A673 (cell line): ENCODE measurements around the gene TRAK1. TPM values are rescaled to one million over a fixed set of nuclear protein-coding genes. Genes with fewer than 3 reads are reported as not detected.

Experiments
- BruUV-seq: library from RNA; stranded (reverse); fragments of 400-500 nt; replicated peaks from 2 replicates; lab custom pipeline; 2021; lab: Mats Ljungman, UMichigan
- CTCF ChIA-PET: fragments of 300-600 bp; sonication (Branson Sonifier 250); formaldehyde crosslinking; loops from one replicate; lab custom pipeline; 2022; ENCODE audit warnings: antibody characterized with exemption; lab: Charles Lee
- POLR2A ChIA-PET: fragments of 300-600 bp; sonication (Branson Sonifier 250); formaldehyde crosslinking; loops from one replicate; lab custom pipeline; 2022; ENCODE audit warnings: antibody characterized with exemption; ENCODE audit not compliant: low non-redundant PET; lab: Charles Lee
- DNase-seq: peaks from one replicate; pipeline ENCODE4 v3.0.0-alpha.2; 2015; ENCODE audit warnings: low spot score
- H3K27ac ChIP-seq: fragments of 200-600 bp; sonication (generic); 2 replicates; pipeline ENCODE4 v1.5.1; 2016; ENCODE audit warnings: mixed run types, low read depth, mild to moderate bottlenecking, mixed read lengths, antibody characterized with exemption, low read length; ENCODE audit not compliant: poor library complexity, severe bottlenecking
- H3K27me3 ChIP-seq: fragments of 200-600 bp; sonication (generic); replicated peaks from 2 replicates; pipeline ENCODE4 v1.6.1; 2017; ENCODE audit warnings: mixed run types, low read depth, mild to moderate bottlenecking, mixed read lengths, antibody characterized with exemption, low read length; ENCODE audit not compliant: insufficient read depth, poor library complexity
- H3K36me3 ChIP-seq: fragments of 200-600 bp; sonication (generic); 2 replicates; pipeline ENCODE4 v1.6.1; 2016; ENCODE audit warnings: mixed run types, mild to moderate bottlenecking, mixed read lengths, antibody characterized with exemption, low read length; ENCODE audit not compliant: insufficient read depth, poor library complexity, severe bottlenecking
- H3K4me1 ChIP-seq: fragments of 200-600 bp; sonication (generic); 2 replicates; pipeline ENCODE4 v1.6.1; 2017; ENCODE audit warnings: mixed run types, mild to moderate bottlenecking, mixed read lengths, antibody characterized with exemption, low read length; ENCODE audit not compliant: insufficient read depth, poor library complexity, severe bottlenecking
- H3K4me3 ChIP-seq: fragments of 200-600 bp; sonication (generic); 2 replicates; pipeline ENCODE4 v1.5.1; 2016; ENCODE audit warnings: low read depth, mixed run types, mild to moderate bottlenecking, mixed read lengths, low read length; ENCODE audit not compliant: poor library complexity, severe bottlenecking
- H3K9me3 ChIP-seq: fragments of 200-600 bp; sonication (generic); 2 replicates; pipeline ENCODE4 v1.6.1; 2016; ENCODE audit warnings: mixed run types, low read depth, mild to moderate bottlenecking, mixed read lengths, antibody characterized with exemption, low read length; ENCODE audit not compliant: poor library complexity, severe bottlenecking
- EZH2 ChIP-seq: fragments of 200-600 bp; sonication (generic); IDR thresholded peaks from 2 replicates; pipeline ENCODE4 v1.6.1; 2017; ENCODE audit warnings: borderline replicate concordance, low read depth, mild to moderate bottlenecking, mixed read lengths, antibody characterized with exemption, low read length; ENCODE audit not compliant: poor library complexity, severe bottlenecking
- intact Hi-C: fragments of 100-400 bp; cut with micrococcal nuclease; formaldehyde crosslinking; loops from one replicate; pipeline ENCODE4 v1.10.0; 2022; ENCODE audit not compliant: unreplicated experiment
- total RNA-seq: library from RNA; stranded (reverse); gene quantifications from 2 replicates; pipeline ENCODE4 v1.2.3, GENCODE V29; 2021
- TF ChIP-seq, protein P1 (sequence below): fragments of 300-800, 200-600 bp; sonication (generic); conservative IDR thresholded peaks from 2 replicates; pipeline ENCODE4 v1.5.1; 2017; ENCODE audit warnings: low read depth, mild to moderate bottlenecking, antibody characterized with exemption, low read length, moderate library complexity, mixed read lengths

TRAK1 gene
- total RNA-seq, 1 experiment from 2014 or later, result 16.3 TPM

DNA sequence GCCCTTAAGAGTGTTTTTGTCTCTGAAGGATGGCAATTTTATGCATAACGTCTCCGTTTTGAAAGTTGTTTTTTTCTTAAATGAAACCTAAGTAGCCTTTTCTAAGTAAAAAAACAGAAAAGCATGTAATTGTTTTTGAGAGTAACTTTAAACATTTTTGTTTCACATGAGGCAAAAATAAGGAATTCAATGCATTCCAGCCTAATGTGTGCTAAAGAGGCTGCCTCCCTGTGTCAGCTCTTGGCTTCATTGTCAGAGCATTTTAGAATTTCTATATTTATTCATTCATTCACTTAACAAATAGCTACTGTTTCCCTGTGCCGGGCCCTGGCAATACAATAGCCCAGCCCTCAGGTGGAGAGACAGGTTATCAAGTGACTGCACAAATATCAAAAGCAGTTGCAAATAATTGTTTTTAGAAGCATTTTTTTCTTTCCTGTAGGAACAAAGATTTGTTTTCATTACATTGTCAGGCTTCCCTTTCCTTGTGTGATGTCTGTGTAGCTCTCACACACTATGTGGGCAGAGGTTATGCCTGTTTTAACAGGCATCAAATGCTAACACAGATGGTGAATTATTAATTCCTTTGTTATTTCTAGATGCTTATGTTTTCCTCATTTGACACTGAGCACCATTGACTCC is 93.0 kb downstream of the TRAK1 start:
- Histone ChIP-seq H3K27me3 (no peaks in the 10 kb centered on the region), H3K9me3 (no peaks in the 10 kb centered on the region), H3K36me3 (no peaks in the 10 kb centered on the region), H3K4me3 (no peak overlapping the region), H3K27ac (no peak overlapping the region), H3K4me1 (peaks cover 6% of the 10 kb centered on the region)
- ChIA-PET POLR2A (no interaction called here), CTCF (no interaction called here)
- BruUV-seq, result no TSS peak
- DNase-seq, result no peak
- TF ChIP-seq EZH2, result no peak
- TF ChIP-seq, protein P1, sequence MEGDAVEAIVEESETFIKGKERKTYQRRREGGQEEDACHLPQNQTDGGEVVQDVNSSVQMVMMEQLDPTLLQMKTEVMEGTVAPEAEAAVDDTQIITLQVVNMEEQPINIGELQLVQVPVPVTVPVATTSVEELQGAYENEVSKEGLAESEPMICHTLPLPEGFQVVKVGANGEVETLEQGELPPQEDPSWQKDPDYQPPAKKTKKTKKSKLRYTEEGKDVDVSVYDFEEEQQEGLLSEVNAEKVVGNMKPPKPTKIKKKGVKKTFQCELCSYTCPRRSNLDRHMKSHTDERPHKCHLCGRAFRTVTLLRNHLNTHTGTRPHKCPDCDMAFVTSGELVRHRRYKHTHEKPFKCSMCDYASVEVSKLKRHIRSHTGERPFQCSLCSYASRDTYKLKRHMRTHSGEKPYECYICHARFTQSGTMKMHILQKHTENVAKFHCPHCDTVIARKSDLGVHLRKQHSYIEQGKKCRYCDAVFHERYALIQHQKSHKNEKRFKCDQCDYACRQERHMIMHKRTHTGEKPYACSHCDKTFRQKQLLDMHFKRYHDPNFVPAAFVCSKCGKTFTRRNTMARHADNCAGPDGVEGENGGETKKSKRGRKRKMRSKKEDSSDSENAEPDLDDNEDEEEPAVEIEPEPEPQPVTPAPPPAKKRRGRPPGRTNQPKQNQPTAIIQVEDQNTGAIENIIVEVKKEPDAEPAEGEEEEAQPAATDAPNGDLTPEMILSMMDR, result no peak
- intact Hi-C loops, result no loop called here

DNA sequence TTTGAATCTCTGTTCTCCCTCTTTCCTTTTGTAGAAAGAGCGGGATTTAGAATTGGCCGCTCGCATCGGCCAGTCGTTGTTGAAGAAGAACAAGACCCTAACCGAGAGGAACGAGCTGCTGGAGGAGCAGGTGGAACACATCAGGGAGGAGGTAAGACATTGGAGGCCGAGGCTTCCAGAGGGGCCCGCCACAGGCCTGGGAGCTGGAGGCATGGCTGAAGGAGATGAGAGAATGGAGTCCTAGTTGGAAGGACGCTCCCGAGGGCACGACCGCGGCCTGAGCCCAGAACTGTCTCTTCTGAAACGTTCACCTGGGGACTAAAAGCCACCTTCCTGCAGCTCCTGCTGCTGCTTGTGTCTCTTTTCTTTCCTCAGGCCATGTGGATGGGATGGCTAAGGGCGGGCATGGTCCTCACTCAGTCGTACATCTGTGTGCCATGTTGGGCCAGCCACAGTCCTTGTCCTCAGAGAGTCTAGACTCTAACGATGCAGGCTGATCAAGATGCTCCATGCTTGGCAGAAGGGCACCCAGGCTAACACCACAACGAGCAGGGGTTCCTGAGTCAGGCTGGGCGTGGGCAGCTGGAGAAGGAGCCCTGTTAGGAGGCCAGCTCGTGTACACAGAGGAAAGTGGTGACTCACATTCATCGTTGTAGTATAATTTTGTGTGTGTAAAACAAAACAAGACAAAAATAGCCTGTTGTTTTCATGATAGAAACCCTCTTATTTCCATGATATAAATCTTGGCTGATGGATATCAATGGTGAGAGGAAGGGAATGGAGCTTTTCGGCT is 93.7 kb downstream of the TRAK1 start:
- H3K4me3 ChIP-seq, result no peak overlapping the region
- peaks cover 1% of the 10 kb centered on the region for H3K4me1 ChIP-seq
- no peaks in the 10 kb centered on the region for H3K9me3 ChIP-seq
- POLR2A ChIA-PET, result no interaction called here
- no peaks in the 10 kb centered on the region for H3K27me3 ChIP-seq
- BruUV-seq, result no TSS peak
- CTCF ChIA-PET, result no interaction called here
- no peak for DNase-seq
- intact Hi-C loops, result no loop called here
- TF ChIP-seq EZH2, result no peak
- TF ChIP-seq, protein P1, result no peak
- no peaks in the 10 kb centered on the region for H3K36me3 ChIP-seq
- H3K27ac ChIP-seq, result no peak overlapping the region

DNA sequence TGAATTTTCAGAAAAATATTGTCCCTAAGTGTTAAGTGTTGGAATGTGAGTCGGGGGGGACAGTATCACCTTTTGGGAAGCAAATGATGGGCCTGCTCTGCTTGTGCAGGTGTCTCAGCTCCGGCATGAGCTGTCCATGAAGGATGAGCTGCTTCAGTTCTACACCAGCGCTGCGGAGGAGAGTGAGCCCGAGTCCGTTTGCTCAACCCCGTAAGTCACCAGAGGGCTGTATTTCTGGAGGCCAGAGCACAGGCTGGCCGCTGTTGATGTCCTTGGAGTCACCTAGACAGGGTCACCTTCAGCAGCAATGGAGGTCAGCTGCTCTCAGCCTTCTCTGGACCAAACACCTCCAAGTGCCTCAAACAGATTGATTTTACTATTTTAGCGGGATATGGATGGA is 96.8 kb downstream of the TRAK1 start:
- no peak for TF ChIP-seq EZH2
- TF ChIP-seq, protein P1, result no peak
- no peak for DNase-seq
- no peaks in the 10 kb centered on the region for H3K36me3 ChIP-seq
- ChIA-PET POLR2A (no interaction called here), CTCF (no interaction called here)
- no peak overlapping the region for H3K27ac ChIP-seq
- no peaks in the 10 kb centered on the region for H3K27me3 ChIP-seq
- no peaks in the 10 kb centered on the region for H3K4me1 ChIP-seq
- H3K4me3 ChIP-seq, result no peak overlapping the region
- H3K9me3 ChIP-seq, result no peaks in the 10 kb centered on the region
- BruUV-seq, result no TSS peak
- intact Hi-C loops, result no loop called here
